ENCODE measurements around the gene MPP2. TPM values are rescaled to one million over a fixed set of nuclear protein-coding genes. Genes with fewer than 3 reads are reported as not detected.

The MPP2 gene
- total and polyA plus RNA-seq, 2 donors (not counting 3 experiments of a cell fraction or from before 2014, with no cell fraction given) = 1.4 to 1.6 TPM

GRCh38 chr17:43840814-43841213 is 66.5 kb downstream of the MPP2 start:
- ChIA-PET CTCF (interaction anchor here (0.9 to 2.3 kb wide), 13 partner anchors 9 to 103 kb away, joined by 3 to 12 read pairs (median 5); partner anchors contain the start of gene CFAP97D1), POLR2A (no interaction called here)
- no peak overlapping the region for H3K9ac ChIP-seq (replicated peaks; ENCODE audit: extremely low read depth, insufficient read depth, low read length)
- H3K79me2 ChIP-seq (ENCODE audit: control insufficient read depth, insufficient read depth, low read length) = no peaks in the 10 kb centered on the region
- H4K20me1 ChIP-seq (replicated peaks; ENCODE audit: control insufficient read depth, extremely low read depth, insufficient read depth, low read length) = no peaks in the 10 kb centered on the region
- no peak overlapping the region for H3K27ac ChIP-seq (ENCODE audit: insufficient read depth, low read depth, low read length)
- FAIRE-seq (peak; percentile 33), DNase-seq (ENCODE audit: low read depth, low spot score) (peak; percentile 59)
- no peaks in the 10 kb centered on the region for H3K36me3 ChIP-seq (ENCODE audit: control insufficient read depth in 2 of 2, extremely low read depth in 1 of 2, insufficient read depth in 2 of 2, low read length in 2 of 2)
- no TSS peak for BruUV-seq (replicated peaks)
- intact Hi-C loops (cut with micrococcal nuclease) (no loop called here), dilution Hi-C loops (cut with MboI; ENCODE audit: extremely low pct_ligation_motif_present, low sequenced_read_pairs) (no loop called here)
- no peak overlapping the region for H3K4me2 ChIP-seq (ENCODE audit: insufficient read depth, low read length)
- no peak overlapping the region for H2AFZ ChIP-seq (ENCODE audit: low read depth, low read length)
- H3K9me3 ChIP-seq (replicated peaks; ENCODE audit: control insufficient read depth, insufficient read depth, low read length) = no peaks in the 10 kb centered on the region
- TF ChIP-seq CTCF (IDR thresholded peaks at IDR 0.05; ENCODE audit: extremely low read depth in 1 of 2, insufficient read depth in 1 of 2, low read depth in 1 of 2, low read length in 2 of 2) (peak in 1 of 2 donors; percentile 32), EZH2 (IDR thresholded peaks at IDR 0.05; ENCODE audit: borderline replicate concordance, low read depth, low read length, severe bottlenecking) (no peak)
- no peak overlapping the region for H3K4me3 ChIP-seq (replicated peaks in 1 of 3; ENCODE audit: insufficient read depth in 1 of 3, low read depth in 1 of 3, low read length in 3 of 3)
- H3K4me1 ChIP-seq (ENCODE audit: control insufficient read depth, extremely low read depth, insufficient read depth, low read length) = no peaks in the 10 kb centered on the region
- H3K9me1 ChIP-seq (replicated peaks; ENCODE audit: control insufficient read depth, extremely low read depth, insufficient read depth, low read length) = no peaks in the 10 kb centered on the region
- peaks cover 0 to 2% of the 10 kb centered on the region in 2 experiments for H3K27me3 ChIP-seq (ENCODE audit: control insufficient read depth in 2 of 2, insufficient read depth in 2 of 2, low read length in 2 of 2)

- FAIRE-seq = no peak
Measured at GRCh38 chr17:43839670-43840108, 67.6 kb downstream of the MPP2 start.

More at GRCh38 chr17:43839670-43840108, 67.6 kb downstream of the MPP2 start:
- H3K4me3 ChIP-seq (replicated peaks in 1 of 3; ENCODE audit: insufficient read depth in 1 of 3, low read depth in 1 of 3, low read length in 3 of 3) = no peak overlapping the region
- H3K9ac ChIP-seq (replicated peaks; ENCODE audit: extremely low read depth, insufficient read depth, low read length) = no peak overlapping the region
- no peaks in the 10 kb centered on the region for H3K79me2 ChIP-seq (ENCODE audit: control insufficient read depth, insufficient read depth, low read length)
- ChIA-PET POLR2A (no interaction called here), CTCF (interaction anchor here (0.9 to 2.3 kb wide), 9 partner anchors 8 to 74 kb away, joined by 3 to 9 read pairs (median 4); partner anchors contain the start of gene CFAP97D1)
- dilution Hi-C loops (cut with MboI; ENCODE audit: extremely low pct_ligation_motif_present, low sequenced_read_pairs) (no loop called here), intact Hi-C loops (cut with micrococcal nuclease) (no loop called here)
- no peak for DNase-seq (ENCODE audit: low read depth, low spot score)
- H3K27me3 ChIP-seq (ENCODE audit: control insufficient read depth in 2 of 2, insufficient read depth in 2 of 2, low read length in 2 of 2) = peaks cover 0 to 2% of the 10 kb centered on the region in 2 experiments
- no peaks in the 10 kb centered on the region for H3K9me3 ChIP-seq (replicated peaks; ENCODE audit: control insufficient read depth, insufficient read depth, low read length)
- H3K4me2 ChIP-seq (ENCODE audit: insufficient read depth, low read length) = no peak overlapping the region
- no peaks in the 10 kb centered on the region for H3K9me1 ChIP-seq (replicated peaks; ENCODE audit: control insufficient read depth, extremely low read depth, insufficient read depth, low read length)
- H3K36me3 ChIP-seq (ENCODE audit: control insufficient read depth in 2 of 2, extremely low read depth in 1 of 2, insufficient read depth in 2 of 2, low read length in 2 of 2) = no peaks in the 10 kb centered on the region
- H3K4me1 ChIP-seq (ENCODE audit: control insufficient read depth, extremely low read depth, insufficient read depth, low read length) = no peaks in the 10 kb centered on the region
- BruUV-seq (replicated peaks) = no TSS peak
- TF ChIP-seq CTCF (IDR thresholded peaks at IDR 0.05; ENCODE audit: extremely low read depth in 1 of 2, insufficient read depth in 1 of 2, low read depth in 1 of 2, low read length in 2 of 2) = no peak
- TF ChIP-seq GATA2 (IDR thresholded peaks at IDR 0.05; ENCODE audit: insufficient read depth, insufficient read length, low read depth, low read length) = no peak
- no peak for TF ChIP-seq MAX (IDR thresholded peaks at IDR 0.05; ENCODE audit: insufficient read depth, insufficient read length)
- no peak for TF ChIP-seq EZH2 (IDR thresholded peaks at IDR 0.05; ENCODE audit: borderline replicate concordance, low read depth, low read length, severe bottlenecking)
- no peak for TF ChIP-seq POLR2A (IDR thresholded peaks at IDR 0.05; ENCODE audit: low read depth, low read length)
- no peak for TF ChIP-seq MYC (IDR thresholded peaks at IDR 0.05; ENCODE audit: low read depth, low read length)
- no peak for TF ChIP-seq FOS (IDR thresholded peaks at IDR 0.05; ENCODE audit: borderline replicate concordance, insufficient read depth, low read length)
- no peak for TF ChIP-seq JUN (IDR thresholded peaks at IDR 0.05; ENCODE audit: borderline replicate concordance, insufficient read depth, insufficient read length, low read depth)
- no peak for TF ChIP-seq POLR2AphosphoS5 (IDR thresholded peaks at IDR 0.05; ENCODE audit: insufficient read depth, low read depth, low read length)
- no peak overlapping the region for H2AFZ ChIP-seq (ENCODE audit: low read depth, low read length)
- H4K20me1 ChIP-seq (replicated peaks; ENCODE audit: control insufficient read depth, extremely low read depth, insufficient read depth, low read length) = no peaks in the 10 kb centered on the region
- H3K27ac ChIP-seq (ENCODE audit: insufficient read depth, low read depth, low read length) = no peak overlapping the region
